ENCODE results near the gene SORBS1. TPM values are rescaled to one million over a fixed set of nuclear protein-coding genes. Genes with fewer than 3 reads are reported as not detected.
A peak's percentile ranks its signal among the peaks of the same experiment; 100 is the strongest.

SORBS1 gene
- total RNA-seq, 1 donor from 2014 or later: 30.7 TPM

GRCh38 chr10:95373660-95374059 lies 187.5 kb downstream of the SORBS1 start:
- Mint-ChIP-seq H3K4me1 (ENCODE audit: low read depth) (no peaks in the 10 kb centered on the region), H3K9me3 (ENCODE audit: low read depth) (no peaks in the 10 kb centered on the region), H3K36me3 (ENCODE audit: insufficient read depth) (peaks cover 3% of the 10 kb centered on the region), H3K4me3 (ENCODE audit: low read depth) (no peak overlapping the region), H3K27ac (no peak overlapping the region), H3K27me3 (peaks cover 20% of the 10 kb centered on the region)
- TF ChIP-seq CTCF (IDR thresholded peaks at IDR 0.05; ENCODE audit: unreplicated experiment): no peak
- DNase-seq (ENCODE audit: low spot score, unreplicated experiment): no peak

- Mint-ChIP-seq H3K36me3 (ENCODE audit: insufficient read depth) (no peaks in the 10 kb centered on the region), H3K4me3 (ENCODE audit: low read depth) (no peak overlapping the region), H3K27me3 (peaks cover 7% of the 10 kb centered on the region), H3K27ac (no peak overlapping the region), H3K4me1 (ENCODE audit: low read depth) (peaks cover 19% of the 10 kb centered on the region), H3K9me3 (ENCODE audit: low read depth) (no peaks in the 10 kb centered on the region)
- no peak for DNase-seq (ENCODE audit: low spot score, unreplicated experiment)
- TF ChIP-seq CTCF (IDR thresholded peaks at IDR 0.05; ENCODE audit: unreplicated experiment): no peak
These were observed 196.8 kb downstream of the SORBS1 start for GRCh38 chr10:95364342-95364741.

GRCh38 chr10:95363303-95363912 lies 197.8 kb downstream of the SORBS1 start:
- no peaks in the 10 kb centered on the region for H3K9me3 Mint-ChIP-seq (ENCODE audit: low read depth)
- no peaks in the 10 kb centered on the region for H3K36me3 Mint-ChIP-seq (ENCODE audit: insufficient read depth)
- DNase-seq (ENCODE audit: low spot score, unreplicated experiment): peak; percentile 43
- H3K4me1 Mint-ChIP-seq (ENCODE audit: low read depth): peaks cover 26% of the 10 kb centered on the region
- H3K27ac Mint-ChIP-seq: no peak overlapping the region
- no peaks in the 10 kb centered on the region for H3K27me3 Mint-ChIP-seq
- H3K4me3 Mint-ChIP-seq (ENCODE audit: low read depth): no peak overlapping the region
- peak; percentile 96 for TF ChIP-seq CTCF (IDR thresholded peaks at IDR 0.05; ENCODE audit: unreplicated experiment)

- peaks cover 3% of the 10 kb centered on the region for H3K36me3 Mint-ChIP-seq (ENCODE audit: insufficient read depth)
- no peaks in the 10 kb centered on the region for H3K27me3 Mint-ChIP-seq
- no peaks in the 10 kb centered on the region for H3K9me3 Mint-ChIP-seq (ENCODE audit: low read depth)
- peaks cover 37% of the 10 kb centered on the region for H3K4me1 Mint-ChIP-seq (ENCODE audit: low read depth)
- TF ChIP-seq CTCF (IDR thresholded peaks at IDR 0.05; ENCODE audit: unreplicated experiment): no peak
- no peak overlapping the region for H3K4me3 Mint-ChIP-seq (ENCODE audit: low read depth)
- no peak for DNase-seq (ENCODE audit: low spot score, unreplicated experiment)
- H3K27ac Mint-ChIP-seq: no peak overlapping the region
These were observed 201.0 kb downstream of the SORBS1 start for GRCh38 chr10:95360122-95360714.

GRCh38 chr10:95359466-95359865 lies 201.7 kb downstream of the SORBS1 start:
- Mint-ChIP-seq H3K9me3 (ENCODE audit: low read depth) (no peaks in the 10 kb centered on the region), H3K4me1 (ENCODE audit: low read depth) (peaks cover 44% of the 10 kb centered on the region), H3K27ac (no peak overlapping the region), H3K27me3 (no peaks in the 10 kb centered on the region), H3K36me3 (ENCODE audit: insufficient read depth) (peaks cover 3% of the 10 kb centered on the region), H3K4me3 (ENCODE audit: low read depth) (no peak overlapping the region)
- DNase-seq (ENCODE audit: low spot score, unreplicated experiment): no peak
- no peak for TF ChIP-seq CTCF (IDR thresholded peaks at IDR 0.05; ENCODE audit: unreplicated experiment)

Measured in progenitor cell of endocrine pancreas (in vitro differentiated cells).